RKO (cell line): ENCODE results near the gene NOX4.
"Not testable (repeated sequence)": the region's sequence is repeated elsewhere in the genome, so short reads cannot be mapped to it uniquely, and the experiment has no call there.

ENCODE experiments used
- DNase-seq: peaks from one replicate; pipeline ENCODE4 v3.0.0-alpha.2; 2016; ENCODE audit warnings: low spot score

NOX4 gene

GRCh38 chr11:89458716-89459115 lies 32.5 kb downstream of the NOX4 start:
- no peak for DNase-seq

DNA sequence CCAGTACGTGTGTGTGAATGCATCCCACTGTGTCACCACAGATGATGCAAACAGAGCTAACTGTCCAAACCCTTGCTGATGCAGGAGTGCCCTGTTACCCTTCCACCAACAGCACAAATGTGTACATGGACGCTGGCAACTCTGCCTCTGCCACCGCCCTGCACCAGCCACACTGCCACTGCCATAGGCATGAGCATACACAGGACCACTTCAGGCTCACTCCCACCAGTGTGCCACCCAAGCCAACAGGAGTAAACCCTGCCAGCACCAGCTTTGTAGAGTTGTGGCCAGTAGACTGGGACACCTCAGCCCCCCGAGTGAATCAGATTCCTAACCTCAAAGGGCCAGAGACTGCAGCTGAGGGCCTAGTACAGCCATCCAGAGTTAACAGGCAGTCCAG lies 34.0 kb downstream of the NOX4 start:
- DNase-seq = no peak

DNA sequence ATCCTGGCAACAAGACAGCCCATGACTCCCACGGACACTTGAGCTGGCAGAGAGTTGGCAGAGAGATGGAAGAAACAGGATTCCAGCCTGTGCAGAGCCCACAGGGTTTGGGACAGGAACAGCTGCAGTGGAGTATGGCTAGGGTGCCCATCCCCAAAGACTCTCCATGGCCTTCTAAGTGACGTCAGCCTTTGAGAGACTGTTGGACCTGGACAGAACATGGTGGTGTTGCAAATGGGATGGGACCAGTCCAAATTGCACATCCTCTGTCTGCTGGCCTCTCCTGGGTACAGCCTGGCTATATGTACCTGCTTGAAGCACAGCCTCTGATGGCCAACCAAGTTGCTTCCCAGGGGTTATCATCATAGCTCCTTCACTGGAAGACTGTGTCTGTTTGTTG lies 34.5 kb downstream of the NOX4 start:
- DNase-seq = no peak

DNA sequence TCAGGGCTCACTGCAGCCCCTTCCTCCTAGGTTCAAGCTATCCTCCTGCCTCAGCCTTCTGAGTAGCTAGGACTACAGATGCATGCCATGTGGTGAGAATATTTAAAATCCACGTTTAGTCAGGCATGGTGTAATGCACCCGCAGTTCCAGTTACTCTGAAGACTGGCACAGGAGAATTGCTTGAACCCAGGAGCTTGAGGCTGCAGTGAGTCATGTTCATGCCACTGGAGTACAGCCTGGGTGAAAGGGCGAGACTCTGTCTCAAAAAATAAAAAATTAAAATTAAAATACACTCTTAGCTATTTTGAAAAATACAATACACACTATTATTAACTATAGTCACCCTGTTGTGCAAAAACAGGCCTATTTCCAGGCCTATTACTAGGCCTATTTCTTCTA lies 38.4 kb downstream of the NOX4 start:
- no peak for DNase-seq

DNA sequence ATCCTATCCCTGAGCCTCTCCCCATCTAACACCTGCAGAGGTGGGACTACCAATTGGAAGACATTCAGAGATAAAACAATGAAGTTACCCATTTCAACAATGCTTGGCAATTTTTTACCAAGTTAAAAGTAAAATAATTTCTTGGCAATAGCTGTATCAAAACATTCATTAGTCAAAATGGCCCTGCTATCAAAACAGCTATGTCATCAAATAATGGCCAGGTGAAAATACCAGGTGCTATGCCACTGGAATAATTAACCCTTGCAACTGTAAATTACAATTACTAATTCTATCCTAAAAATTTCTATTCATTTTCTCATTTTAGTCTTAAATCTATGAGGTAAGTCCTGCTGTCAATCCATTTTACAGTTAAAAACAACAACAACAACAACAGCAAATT lies 43.3 kb downstream of the NOX4 start:
- DNase-seq = no peak

DNA sequence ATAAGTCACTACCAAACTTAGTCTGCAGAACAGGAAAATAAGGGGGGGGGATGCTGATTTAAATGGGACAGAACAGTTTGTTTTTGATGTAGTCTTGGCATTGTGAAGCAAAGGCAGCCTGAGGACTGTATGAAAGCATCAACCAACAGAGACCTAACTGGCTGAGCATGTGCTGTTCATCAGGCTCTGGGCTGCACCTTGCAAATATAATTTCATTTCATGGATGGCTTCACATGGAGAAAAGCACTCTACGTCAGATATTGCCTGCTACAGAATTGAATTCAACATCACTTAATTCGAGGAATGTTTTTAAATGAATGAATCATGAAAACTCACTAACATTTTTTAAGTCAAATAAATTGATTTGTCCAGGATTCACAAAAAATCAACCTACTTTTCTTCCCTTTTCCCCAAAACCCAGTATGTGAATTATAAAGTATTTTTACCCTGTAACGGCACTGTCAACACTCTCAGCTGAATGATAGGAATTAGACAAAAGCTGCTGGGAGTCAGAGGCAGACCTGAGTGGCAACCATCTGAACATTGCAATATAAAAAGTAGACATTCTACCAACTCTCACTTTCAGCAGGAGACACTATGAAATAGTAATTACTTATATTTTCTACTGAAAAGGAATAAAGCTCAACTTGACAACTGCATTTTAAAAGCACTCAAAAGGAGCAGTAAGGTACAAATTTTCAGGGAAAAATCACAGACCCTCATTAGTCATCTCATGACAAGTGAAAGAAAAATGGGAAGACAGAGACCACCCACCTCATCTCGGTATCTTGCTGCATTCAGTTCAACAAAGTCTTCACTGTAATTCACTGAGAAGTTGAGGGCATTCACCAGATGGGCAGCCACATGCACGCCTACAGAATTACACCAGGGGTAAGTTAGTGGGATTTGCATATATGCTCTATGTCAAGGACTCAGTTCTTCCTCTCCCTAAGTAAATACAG lies 47.5 kb downstream of the NOX4 start:
- no peak for DNase-seq

- DNase-seq = no peak
These were observed 48.4 kb downstream of the NOX4 start for GRCh38 chr11:89442801-89443200.

- no peak for DNase-seq
These were observed 49.6 kb downstream of the NOX4 start for GRCh38 chr11:89441606-89442005.

GRCh38 chr11:89437317-89437716 lies 53.9 kb downstream of the NOX4 start:
- DNase-seq = no peak

DNA sequence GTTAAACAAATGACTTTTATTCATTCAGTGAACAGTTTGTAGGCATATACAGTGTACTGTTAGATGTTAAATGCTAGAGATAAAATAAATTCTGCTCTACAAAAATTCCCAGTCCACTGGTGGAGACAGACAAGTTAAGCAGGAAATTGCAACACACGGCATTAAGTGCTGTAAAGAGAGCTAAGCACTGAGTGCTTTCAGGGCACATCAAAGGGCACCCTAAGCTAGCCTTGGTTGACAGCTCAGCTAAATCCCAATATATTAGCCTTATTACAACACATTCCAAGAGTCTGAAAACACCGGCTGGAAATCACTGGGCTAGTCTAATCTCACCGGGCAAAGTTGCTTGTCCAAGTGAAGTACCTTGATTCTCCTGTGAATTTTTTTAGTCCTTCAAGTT lies 55.1 kb downstream of the NOX4 start:
- no peak for DNase-seq

GRCh38 chr11:89433278-89433677 lies 57.9 kb downstream of the NOX4 start:
- no peak for DNase-seq

- not testable (repeated sequence) for DNase-seq
These were observed 59.0 kb downstream of the NOX4 start for GRCh38 chr11:89432182-89432581.

DNA sequence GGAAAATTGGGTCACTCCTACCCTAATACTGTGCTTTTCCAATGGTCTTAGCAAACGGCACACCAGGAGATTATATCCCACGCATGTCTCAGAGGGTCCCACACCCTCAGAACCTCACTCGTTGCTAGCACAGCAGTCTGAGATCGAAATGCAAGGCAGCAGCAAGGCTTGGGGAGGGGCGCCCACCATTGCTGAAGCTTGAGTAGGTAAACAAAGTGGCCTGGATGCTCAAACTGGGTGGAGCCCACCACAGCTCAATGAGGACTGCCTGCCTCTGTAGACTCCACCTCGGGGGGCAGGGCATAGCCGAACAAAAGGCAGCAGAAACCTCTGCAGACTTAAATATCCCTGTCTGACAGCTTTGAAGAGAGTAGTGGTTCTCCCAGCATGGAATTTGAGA lies 64.7 kb downstream of the NOX4 start:
- not testable (repeated sequence) for DNase-seq

- DNase-seq = no peak
These were observed 69.5 kb downstream of the NOX4 start for GRCh38 chr11:89421718-89422117.

- no peak for DNase-seq
These were observed 70.2 kb downstream of the NOX4 start for GRCh38 chr11:89420981-89421380.

DNA sequence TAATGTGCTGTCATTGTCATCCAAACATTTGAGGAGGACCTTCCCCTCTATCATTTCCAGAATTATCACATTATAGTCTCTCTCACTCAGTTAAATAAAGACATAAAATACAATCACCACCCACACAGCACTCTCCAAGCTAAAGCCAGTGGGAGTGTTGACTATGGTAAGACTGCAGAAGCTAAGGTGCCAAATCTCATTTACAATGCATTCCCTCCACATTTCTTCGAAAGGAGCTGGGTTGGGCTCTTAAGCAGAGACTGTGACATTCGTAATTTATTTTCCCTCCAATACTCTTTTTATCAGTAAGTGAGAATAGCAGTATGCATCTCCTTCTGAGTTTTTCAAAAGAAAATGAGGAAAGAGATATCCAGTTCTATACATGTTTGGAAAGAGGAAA lies 74.2 kb downstream of the NOX4 start:
- no peak for DNase-seq

GRCh38 chr11:89411112-89411511 lies 80.1 kb downstream of the NOX4 start:
- not testable (repeated sequence) for DNase-seq

- DNase-seq = not testable (repeated sequence)
These were observed 80.5 kb downstream of the NOX4 start for GRCh38 chr11:89410666-89411065.

DNA sequence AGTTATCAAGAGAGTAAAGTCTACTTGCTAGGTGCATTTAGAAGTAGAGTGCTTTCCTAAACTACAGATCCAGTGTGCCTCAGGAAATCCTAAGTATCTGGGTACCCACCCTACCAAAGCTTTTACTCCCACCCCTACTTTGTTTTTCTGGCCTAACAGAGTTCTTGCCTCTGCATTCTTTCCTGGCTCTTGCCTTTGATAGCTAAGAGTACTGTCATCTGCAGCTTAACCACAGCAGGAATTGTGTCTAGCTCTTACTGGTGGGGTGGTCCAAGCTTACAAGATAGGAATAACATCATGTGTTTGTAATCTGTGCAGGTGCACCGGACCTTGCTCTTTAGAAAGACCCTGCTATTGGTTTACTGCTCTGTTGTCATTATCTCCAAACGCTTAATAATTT lies 82.7 kb downstream of the NOX4 start:
- DNase-seq = not testable (repeated sequence)

GRCh38 chr11:89405629-89406028 lies 85.5 kb downstream of the NOX4 start:
- DNase-seq = peak; percentile 32

DNA sequence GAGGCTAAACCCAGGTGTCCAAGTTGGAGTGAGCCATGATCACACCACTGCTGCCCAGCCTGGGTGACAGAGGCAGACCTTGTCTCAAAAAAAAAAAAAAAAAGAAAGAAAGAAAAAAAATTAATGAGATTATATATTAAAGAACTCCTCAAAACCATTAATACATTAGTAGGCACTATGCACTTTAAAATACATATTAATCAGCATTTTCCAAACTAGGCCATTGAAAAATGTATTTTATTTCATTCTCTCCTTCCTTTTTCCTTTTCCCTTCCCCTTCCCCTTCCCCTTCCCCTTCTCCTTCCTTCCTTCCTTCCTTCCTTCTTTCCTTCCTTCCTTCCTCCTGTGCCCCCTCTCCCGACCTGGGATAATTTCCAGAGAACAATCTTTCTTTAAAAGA lies 99.5 kb downstream of the NOX4 start:
- DNase-seq = not testable (repeated sequence)

DNA sequence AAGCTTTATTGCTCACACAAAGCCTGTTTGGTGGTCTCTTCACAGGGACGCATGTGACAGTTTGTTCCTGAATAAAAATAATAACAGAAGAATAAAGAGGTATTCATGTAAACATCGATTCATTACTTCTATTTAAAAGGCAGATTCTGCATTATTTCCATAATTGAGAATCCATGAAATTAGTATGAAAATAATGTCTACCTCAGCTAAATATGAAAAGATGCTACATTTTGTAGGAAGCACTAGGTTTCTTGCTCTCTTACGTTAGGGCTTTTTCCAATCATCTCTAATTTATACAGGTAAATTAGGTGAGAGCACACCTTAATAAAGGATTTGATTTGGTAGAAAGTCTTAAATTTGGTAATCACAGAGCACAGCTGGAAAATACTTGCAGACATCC lies 103.7 kb downstream of the NOX4 start:
- DNase-seq = not testable (repeated sequence)

DNA sequence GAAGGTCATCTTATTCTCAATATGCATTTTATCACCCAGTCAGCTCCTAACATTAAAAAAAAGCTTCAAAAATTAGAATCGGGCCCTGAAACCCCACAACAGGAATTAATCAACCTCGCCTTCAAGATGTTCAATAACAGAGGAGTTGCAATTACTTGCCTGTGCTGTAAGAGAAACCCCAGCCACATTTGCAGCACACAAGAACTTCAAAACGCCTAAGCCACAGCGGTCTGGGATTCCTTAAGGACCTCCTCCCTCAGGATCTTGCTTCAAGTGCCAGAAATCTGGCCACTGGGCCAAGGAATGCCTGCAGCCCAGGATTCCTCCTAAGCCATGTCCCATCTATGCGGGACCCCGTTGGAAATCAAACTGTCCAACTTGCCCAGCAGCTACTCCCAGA lies 108.2 kb downstream of the NOX4 start:
- DNase-seq = not testable (repeated sequence)

GRCh38 chr11:89381094-89381493 lies 110.1 kb downstream of the NOX4 start:
- peak; percentile 38 for DNase-seq
